Islet of Langerhans (tissue), 1 donor: ENCODE results near the gene UST.
"Not testable (repeated sequence)": the region's sequence is repeated elsewhere in the genome, so short reads cannot be mapped to it uniquely, and the experiment has no call there.

Experiments
- FAIRE-seq: peaks from one replicate; lab custom pipeline; 2011; peaks lifted over from hg19 to GRCh38; lab: Jason Lieb, UNC

The UST gene

DNA sequence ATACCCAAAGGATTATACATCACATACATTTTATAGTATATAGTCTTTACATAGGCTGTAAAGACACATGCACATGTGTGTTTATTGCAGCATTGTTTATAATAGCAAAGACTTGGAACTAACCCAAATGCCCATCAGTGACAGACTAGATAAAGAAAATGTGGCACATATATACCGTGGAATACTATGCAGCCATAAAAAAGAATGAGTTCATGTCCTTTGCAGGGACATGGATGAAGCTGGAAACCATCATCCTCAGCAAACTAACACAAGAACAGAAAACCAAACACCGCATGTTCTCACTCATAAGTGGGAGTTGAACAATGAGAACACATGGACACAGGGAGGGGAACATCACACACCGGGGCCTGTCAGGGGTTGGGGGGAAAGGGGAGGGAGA lies 231.5 kb downstream of the UST start:
- FAIRE-seq, result not testable (repeated sequence)

DNA sequence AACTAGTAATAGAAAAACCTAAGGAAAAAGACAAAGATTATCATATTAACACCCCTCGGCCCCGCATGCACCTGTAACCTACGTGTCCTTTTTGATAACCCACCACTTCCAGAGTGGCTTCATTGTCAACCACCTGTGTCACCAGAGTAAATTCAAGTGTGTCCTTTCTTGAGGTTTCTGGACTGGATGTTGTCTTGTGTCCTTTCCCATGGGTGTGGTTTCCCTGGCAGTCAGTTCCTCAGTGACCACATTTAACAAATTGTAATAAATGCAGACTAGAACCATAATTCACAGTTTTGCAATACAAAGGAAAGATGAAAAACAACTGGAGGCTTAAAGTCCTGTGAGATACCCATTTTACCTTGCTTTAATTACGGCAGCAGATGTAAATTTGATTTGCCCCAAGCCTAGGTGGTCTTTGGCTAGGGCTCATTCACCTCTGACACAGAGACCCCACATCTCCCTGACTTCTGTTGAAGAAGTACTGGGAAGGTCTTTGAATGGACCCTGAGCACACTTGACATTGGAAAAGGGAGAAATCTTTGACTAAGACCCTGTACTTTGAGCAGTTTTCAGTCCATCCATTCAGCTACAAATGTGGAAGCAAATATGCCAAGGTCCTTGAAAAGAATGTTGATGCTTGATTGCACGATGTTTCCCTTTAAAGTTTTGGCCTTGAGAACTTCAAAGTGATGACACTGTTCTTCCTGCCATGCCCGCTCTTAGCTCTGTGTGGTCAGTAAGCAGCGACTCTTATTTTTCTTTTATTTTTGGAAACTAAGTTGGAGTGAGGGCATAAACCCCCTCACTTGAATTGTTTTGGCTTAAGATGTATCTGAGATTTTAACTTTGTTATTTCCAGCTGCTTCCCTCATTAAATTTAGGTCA lies 232.4 kb downstream of the UST start:
- FAIRE-seq, result no peak

DNA sequence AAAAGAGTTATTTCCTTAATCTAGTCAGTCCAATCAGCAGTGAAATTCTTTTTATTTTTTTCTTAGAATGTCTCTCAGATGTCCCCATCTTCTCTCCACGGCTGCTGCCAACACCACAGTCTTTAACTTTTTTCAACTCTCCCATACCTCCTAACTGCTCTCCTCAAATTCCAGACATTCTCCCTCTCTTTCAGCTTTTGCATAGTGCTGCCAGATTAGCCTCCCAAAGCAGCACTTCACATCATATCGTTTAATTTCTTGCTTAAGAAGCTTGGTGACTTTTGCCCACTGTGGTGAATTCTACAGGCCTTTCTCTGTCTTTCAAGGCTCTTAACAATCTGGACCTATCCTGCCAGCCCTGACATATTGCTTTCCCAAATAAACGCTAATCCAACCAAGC lies 233.4 kb downstream of the UST start:
- FAIRE-seq, result no peak

DNA sequence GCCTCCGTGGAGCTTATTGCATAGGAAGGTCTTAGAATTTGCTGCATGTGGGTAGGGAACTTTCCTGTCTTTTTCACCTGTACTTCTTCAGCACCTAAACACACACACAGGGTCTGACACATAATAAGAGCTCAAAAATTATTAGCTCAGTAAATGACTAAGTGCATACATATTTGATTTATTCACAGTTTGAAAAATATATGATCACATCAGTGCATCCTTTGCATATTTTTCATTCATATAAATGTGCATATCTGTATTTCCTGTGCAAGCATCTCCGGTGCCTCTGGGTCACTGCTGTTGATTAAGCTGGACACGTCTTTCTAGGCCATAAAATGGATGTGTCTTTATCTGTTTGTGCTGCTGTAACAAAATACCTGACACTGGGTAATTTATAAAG lies 234.7 kb downstream of the UST start:
- no peak for FAIRE-seq

DNA sequence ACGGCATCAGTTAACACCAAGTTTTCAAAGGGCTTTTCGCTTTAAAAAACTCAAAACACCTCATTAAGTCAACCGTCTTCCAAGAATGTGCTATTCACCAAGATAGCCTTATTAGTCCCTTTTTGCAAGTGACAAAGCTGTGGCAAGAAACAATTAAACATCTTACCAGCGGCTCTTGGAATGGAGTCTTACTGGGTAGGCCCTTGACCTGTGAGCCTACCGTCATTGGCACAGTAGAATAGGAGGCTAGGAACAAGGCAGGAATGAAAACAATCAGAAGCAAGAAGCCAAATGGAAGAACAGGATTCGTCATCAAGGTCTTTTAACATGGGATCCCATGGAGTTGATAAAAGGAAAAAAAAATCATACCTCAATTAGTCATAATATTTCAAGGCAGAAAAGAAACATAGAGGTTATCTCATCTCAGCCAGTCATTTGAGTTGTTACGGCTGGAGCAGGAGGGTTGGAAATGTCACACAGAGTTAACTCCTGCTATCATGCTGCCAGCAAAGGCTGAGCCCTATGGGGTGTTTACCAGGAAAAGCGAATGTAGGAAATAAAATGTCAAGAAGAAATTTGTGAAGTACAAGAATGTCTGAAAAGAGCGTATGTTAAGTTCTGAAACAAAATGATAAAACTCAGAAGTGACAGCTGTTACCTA lies 236.4 kb downstream of the UST start:
- FAIRE-seq, result no peak

DNA sequence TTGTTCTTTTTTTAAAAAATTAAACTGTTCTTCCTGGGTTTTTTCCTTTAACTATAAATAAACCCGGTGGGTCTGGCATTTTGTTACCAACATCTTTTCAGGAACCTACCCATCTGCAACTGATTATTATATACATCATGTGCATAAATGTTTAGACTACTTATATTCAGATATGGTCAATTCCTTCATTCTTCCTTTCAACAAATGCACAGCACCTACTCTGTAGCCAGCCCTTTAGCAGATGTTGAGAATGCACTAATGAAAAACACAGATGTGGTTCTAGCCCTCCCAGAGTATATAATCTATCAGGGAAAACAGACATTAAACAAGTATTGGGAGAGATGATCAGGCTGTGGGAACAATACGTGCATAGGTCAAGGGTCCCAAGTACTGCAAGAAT lies 237.1 kb downstream of the UST start:
- FAIRE-seq, result no peak

DNA sequence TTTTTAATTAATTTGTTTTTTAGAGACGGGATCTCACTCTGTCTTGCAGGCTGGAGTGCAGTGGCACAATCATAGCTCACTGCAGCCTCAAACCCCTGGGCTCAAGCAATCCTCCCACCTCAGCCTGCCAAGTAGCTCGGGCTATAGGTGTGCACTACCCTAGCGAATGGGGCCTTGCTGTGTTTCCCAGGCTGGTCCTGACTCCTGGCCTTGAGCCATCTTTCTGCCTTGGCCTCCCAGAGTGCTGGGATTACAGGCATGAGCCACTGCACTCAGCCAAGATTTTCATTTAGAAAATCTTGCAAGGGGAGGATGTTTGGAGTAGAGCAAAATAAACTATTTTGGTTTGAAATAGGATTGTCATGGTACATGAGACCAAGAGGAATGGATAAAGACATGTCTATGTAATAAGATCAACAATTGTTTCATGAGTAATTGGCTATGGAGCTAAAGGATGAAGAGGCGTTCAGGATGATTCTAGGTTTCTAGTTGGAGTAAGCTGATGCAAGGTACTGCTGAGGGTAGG lies 237.8 kb downstream of the UST start:
- no peak for FAIRE-seq

DNA sequence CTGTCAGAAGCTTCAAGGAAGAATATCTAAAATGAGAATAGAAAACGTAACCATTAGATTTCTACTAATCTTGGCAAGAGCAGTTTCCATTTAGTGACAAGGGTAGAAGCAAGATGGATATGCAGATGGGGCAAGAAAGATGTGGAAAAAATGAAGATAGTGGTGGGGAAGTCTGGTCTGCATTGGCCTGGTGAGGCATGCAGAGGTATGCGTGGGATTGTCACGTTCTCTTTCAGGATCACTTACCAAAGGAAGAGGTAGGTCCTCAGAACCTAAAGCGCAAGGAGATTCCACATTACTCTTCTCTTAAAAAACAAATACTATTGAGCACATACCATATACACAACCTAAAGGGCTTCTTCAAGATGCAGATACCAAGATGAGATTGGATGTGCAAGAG lies 238.7 kb downstream of the UST start:
- FAIRE-seq, result no peak

DNA sequence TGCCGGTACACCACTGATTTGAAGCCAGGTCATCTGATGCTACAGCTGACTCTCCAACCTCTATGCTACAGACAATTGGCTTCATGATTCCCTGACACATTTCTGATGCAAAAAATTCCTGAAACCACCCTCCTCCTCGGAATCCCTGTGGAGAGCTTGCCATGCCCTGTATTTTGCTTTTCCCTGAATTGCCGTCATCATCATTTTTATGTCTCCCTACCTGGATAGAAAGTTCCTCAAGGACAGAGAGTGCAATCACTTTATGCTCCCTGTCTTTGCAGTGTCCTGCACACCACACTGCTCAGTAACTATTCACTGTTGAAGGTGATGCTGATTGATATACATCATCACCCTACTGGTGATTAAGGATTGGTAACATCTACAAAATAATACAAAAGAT lies 239.8 kb downstream of the UST start:
- FAIRE-seq, result no peak

DNA sequence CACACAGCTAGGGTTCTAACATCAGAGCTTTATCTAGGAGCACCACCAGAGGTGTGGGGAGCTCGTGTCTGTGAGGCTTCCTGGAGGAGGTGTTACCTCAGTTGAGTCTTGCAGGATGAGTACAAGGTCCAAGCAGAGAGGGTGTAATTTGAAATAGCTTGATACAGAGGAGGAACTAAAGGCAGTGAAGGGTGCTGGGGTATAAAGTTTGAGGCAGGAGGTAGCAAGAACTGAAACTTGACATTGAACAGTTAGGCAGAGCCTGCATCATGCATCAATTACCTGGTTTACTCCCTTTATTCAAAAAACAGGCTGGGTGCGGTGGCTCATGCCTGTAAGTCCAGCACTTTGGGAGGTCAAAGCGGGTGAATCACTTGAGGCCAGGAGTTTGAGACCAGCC lies 241.2 kb downstream of the UST start:
- no peak for FAIRE-seq

DNA sequence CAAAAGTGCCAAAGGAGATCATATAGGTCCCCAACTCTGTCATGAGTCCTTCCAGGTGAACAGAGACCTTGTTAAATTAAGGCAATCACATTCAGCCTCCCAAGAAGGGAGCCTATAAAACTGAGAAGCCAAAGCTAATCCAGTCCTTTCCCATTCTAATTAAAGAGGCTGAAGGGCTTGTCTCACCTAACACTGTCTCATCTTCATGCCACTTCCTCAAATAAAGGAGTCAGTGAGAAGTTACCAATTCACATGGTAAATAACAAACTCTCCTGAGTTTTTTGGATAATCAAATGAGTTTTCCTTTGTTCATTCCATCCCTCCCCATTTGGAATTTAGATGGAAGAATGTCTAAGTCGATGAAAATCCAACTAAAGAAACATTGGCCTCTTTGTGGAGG lies 242.8 kb downstream of the UST start:
- no peak for FAIRE-seq

DNA sequence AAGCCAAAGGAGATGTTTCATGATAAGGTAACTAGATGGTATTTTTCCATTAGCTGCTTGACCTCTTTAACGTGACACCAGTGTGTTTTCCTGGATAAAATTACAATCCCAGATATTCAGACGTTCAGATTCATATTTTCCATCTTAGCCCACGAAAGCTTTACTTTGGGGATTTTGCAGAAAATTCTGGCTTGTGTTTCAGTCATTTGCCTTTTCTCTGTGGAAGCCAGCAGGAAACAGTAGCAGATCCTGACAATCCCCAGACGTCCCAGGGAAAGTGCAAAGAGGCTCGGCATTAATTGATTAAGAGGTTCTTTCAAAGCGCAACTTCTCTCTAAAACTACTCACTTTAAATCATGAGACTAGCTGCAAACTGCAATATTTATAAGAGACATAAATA lies 243.6 kb downstream of the UST start:
- no peak for FAIRE-seq

DNA sequence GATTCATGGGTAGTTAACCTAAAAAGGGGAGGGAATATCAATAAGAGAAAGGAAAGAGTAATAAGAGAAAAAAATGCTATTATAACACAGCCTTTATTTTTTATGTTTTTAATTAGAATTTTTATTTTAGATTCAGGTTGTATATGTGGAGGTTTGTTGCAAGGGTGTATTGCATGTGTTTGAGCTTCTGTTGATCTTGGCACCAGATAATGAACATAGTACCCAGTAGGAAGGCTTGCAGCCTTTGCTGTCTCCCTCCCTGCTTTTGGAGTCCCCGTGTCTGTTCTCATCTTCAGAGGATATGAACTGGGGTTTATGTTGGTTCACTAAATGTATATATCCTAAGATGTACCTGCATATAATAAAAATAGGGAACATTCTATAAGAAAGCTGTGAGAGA lies 250.0 kb downstream of the UST start:
- no peak for FAIRE-seq

DNA sequence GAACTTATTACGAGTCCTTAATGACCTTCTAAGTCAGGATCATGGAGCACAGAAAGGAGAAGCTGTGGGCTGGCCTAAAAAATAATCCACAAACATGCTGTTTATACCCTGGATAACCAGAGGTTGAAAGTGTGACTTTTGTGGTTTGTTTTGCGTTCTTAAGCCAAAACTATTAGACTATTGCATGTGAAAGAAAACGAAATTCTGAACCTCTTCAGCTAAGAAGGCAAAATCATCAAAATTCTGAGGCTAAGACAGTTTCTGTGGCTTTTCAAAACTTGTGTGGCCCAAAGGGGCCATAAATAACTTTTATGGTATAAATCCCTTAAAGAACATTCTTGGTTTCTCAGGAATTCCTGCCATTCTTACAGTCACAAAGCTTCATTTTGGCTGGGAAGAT lies 251.0 kb downstream of the UST start:
- no peak for FAIRE-seq

DNA sequence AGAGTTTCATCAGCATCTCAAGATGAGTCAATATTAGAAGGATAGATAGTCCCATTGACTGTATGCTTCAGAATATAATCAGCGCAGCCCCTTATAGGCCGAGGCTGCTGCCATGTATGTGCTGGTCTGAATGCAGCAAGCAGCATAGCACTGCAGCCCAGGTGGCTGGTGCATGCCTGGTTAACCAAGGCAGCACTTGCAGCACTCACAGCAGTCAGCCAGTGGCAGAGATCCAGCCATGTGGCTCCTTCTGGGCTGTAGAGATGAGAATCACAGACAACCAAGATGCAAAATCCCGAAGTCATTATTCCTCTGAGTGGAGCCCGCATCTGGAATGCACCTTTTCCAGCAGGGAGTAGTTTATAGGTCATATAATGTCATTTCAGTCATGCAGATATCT lies 251.9 kb downstream of the UST start:
- FAIRE-seq, result no peak

DNA sequence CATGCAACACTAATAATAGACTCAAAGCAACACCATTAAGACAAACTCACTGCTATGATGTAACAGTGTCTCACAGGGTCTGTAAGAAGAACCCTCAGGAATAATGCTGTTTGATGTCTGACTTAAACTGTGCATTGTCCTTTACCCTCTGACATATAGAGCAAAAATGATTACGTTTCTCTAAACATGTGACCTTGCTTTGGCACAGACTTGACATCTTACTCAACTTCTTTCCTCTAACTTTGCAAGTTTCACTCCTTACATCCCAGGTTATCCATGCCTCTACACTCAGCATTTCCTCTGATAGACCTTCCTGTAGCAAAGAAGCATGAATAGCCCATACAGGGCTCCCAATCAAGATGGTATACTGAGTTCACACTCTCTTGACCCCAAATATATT lies 252.7 kb downstream of the UST start:
- FAIRE-seq, result no peak

DNA sequence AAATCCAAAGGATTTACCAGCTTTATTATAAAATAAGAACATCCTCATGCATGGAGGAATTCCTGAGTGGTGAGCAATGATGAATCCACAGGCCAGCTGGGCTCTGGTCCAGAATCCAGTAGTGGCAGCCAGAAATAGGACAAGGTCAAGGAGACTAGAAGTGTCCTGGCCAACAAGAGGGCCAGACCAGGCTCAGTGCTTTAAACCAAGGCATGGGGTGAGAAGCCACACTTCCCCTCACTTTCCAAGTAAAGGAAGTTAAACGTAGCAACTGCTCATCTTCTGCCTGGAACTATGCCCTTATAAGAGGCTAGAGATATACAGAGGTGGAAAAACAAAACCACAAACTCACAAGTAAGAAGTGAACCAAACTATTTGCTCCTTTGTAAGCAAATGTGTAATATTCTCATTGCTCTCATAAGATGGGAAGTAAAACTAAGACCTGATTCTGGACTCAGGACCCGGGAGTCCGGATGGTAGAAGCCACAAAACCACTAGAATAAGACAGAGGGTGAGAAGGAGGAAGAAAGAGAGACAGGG lies 253.2 kb downstream of the UST start:
- no peak for FAIRE-seq

DNA sequence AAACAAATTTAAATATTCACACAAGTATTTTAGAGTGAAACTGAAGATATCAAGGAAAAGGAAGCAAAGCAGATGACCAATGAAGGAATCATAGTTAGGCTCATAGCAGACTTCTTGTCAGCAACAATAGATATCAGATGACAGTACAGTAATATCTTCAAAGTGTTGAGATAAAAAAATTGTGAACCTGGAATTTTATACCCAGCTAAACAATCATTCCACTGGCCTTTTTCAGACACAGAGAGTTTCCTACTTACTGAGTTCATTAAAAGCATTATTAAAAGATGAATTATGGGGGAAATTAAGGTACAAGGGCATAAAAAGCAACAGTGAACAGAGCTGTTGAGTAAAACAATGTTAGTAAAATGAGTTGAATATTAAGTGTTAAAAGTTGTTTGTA lies 254.6 kb downstream of the UST start:
- FAIRE-seq, result no peak

DNA sequence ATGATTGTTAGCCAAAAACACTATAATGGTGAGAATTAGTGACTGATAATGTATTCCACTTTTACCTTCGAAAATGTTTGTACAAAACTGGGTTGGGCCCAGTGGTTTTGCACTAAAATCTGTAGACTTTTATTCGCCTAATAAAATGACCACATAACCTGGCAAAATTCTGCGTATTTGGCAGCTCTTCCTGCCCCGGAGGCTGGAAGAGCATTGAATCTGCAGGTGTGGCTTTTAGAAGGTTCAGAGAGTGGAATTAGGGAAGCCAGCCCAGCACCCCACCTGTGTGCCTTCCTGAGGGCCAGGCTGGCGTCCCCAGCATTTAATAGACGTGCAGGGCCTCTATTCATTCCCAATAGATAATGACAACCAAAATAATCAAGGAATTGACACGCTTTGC lies 256.7 kb downstream of the UST start:
- no peak for FAIRE-seq

DNA sequence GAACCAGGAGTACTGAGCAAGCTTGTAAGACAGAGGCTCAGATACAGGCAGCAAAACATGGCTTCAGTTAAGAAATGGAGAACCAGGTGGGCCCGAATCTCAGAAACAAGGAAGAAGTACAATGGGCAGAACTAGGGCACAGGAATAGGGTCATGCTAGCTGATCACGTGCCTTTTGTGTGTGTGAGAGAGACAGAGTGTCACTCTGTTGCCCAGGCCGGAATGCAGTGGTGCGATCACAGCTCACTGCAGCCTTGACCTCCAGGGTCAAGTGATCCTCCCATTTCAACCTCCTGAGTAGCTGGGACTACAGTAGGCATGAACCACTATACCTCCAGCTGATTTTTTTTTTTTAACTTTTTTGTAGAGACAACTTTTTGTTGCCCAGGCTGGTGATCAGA lies 257.8 kb downstream of the UST start:
- FAIRE-seq, result no peak

DNA sequence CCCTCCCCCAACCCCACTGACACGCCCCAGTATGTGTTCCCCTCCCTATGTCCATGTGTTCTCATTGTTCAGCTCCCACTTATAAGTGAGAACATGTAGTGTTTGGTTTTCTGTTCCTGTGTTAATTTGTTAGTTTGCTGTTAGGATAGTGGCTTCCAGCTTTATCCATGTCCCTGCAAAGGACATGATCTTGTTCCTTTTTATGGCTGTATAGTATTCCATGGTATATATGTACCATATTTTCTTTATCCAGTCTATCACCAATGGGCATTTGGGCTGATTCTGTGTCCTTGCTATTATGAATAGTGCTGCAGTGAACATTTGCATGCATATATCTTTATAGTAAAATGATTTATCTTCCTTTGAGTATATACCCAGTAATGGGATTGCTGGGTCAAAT lies 259.4 kb downstream of the UST start:
- not testable (repeated sequence) for FAIRE-seq

DNA sequence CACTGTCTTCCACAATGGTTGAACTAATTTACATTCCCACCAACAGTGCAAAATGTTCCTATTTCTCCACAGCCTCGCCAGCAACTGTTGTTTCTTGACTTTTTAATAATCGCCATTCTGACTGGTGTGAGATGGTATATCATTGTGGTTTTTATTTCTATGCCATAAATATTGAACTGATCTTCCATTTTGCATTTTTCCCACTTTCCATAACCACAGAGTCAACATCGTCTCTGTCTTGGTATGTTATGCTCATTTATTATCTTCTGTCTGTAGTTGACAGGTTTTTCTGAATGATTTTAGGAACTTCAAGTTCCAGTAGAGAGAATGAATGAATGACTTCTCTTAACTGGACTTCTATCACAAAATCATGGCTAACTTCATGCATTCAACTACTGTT lies 259.8 kb downstream of the UST start:
- FAIRE-seq, result no peak

DNA sequence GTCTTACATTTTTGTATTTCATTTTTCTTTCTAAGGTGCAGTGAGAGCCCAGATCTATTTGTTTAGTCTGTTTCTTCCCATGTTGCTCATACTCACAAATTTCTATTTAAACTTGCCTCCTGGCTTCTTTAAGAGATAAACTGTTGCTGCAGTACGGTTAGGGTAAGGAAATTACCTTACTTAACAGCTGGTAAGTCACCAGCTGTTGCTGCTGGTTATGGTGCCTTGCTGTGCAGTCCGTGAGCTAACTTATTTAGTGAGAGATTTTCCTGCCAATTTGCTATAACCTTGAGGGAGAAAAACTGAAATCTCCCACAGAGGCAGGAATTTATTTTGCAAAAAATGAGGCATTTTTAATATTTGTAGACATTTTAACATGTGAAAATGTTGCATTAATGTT lies 261.0 kb downstream of the UST start:
- FAIRE-seq, result no peak

DNA sequence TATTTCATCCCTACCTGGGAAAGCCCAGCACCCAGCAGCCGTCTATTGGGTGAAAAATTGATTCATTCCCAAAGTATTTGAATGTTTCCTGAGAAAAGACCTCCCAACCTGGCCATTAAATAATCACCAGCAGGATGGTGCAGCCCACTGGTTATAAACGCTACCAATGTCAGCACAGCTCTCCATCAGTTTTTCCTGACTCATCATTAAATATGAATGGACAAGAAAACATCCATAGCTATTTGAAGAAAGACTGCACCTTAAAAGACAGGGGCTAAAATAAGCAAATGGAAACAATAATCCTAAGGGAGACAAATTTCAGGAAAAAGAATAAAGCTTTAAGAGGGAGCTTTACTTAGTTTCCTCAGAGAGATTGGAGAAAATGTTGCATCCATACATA lies 261.9 kb downstream of the UST start:
- FAIRE-seq, result no peak
